ENCODE data around the gene BRPF1. TPM values are rescaled to one million over a fixed set of nuclear protein-coding genes. Genes with fewer than 3 reads are reported as not detected.
"Not testable (repeated sequence)": the region's sequence is repeated elsewhere in the genome, so short reads cannot be mapped to it uniquely, and the experiment has no call there.

Gene BRPF1
- total RNA-seq, 3 donors from 2014 or later = 56.9 to 59.9 (median 59.8) TPM

DNA sequence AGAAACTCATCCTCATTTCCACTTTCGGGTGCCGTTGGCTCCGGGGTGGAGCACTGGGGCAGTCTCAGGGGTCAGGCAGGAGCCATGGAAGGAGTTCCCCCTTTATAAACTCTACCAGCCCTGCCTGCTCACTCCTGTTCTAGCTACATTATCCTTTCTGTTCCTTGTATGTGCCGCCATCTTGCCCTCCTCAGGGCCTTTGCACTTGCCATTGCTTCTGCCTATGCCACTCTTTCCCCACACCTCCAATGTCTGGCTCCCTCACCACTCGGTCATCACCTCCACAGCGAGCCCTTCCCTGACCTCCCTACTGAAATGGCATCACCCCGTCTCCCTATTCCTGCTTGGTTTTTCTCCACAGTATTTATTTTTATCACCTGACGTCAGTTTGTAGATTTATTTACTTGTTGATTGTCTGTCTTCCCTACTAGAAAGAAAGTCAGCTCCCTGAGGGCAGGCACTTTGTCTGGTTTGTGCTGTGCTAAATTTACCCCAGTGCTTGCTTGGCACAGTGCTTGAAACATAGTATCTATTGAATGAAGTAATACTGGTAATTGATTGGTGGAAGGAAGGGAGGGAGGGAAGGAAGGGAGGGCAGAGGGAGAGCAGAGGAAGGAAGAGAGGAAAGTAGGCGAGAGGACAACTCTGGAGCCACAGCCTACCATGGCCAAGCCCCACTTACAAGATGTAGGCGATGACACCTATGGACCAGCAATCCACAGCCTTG, 29.4 kb downstream of the BRPF1 start:
- no peak for ATAC-seq
- no peaks in the 10 kb centered on the region for H3K4me1 Mint-ChIP-seq (ENCODE audit: low read depth)
- H3K36me3 Mint-ChIP-seq (ENCODE audit: insufficient read depth) = peaks cover 16% of the 10 kb centered on the region
- H3K27me3 Mint-ChIP-seq (ENCODE audit: low read depth) = no peaks in the 10 kb centered on the region
- no peak for DNase-seq
- no peaks in the 10 kb centered on the region for H3K9me3 Mint-ChIP-seq
- H3K4me3 Mint-ChIP-seq = no peak overlapping the region

DNA sequence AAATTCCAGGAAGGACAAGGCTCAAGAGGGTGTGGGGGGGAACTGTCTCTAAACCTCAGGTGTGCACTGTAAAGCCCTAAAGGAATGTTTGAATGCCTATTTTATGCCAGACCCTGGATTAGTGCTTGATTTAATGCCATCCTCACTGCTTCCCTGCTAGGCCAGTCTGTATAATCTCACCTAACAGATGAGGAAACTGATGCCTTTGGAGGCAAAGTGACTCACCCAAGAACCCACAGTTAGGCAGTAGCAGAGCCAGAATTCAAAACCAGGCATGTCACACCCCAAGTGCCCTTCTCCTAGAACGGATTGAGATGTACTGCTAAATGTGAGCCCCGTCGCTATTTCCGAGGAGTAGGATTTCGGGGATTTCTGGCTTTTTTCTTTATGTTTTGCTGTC, 30.4 kb downstream of the BRPF1 start:
- H3K27me3 Mint-ChIP-seq (ENCODE audit: low read depth) = no peaks in the 10 kb centered on the region
- ATAC-seq (no peak), DNase-seq (no peak)
- H3K36me3 Mint-ChIP-seq (ENCODE audit: insufficient read depth) = peaks cover 16% of the 10 kb centered on the region
- no peak overlapping the region for H3K4me3 Mint-ChIP-seq
- no peaks in the 10 kb centered on the region for H3K9me3 Mint-ChIP-seq
- no peaks in the 10 kb centered on the region for H3K4me1 Mint-ChIP-seq (ENCODE audit: low read depth)

DNA sequence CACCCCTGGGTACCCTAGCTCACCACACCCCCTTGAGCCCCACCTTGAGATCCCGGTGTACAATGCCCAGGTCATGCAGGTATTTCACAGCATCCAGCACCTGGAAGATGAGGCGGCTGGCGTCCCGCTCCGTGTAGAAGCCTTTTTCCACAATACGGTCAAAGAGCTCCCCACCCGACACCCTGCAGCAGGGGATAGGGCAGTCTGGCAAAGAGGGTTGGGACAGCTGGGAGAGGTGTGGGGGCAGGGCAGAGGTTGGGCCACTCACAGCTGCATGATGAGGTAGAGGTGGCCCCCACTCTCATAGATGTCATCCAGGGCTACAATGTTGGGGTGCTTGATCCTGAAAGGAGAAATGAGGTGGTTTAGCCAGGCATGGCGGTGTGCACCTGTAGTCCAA, 31.3 kb downstream of the BRPF1 start:
- no peak overlapping the region for H3K4me3 Mint-ChIP-seq
- H3K36me3 Mint-ChIP-seq (ENCODE audit: insufficient read depth) = peaks cover 13% of the 10 kb centered on the region
- ATAC-seq (no peak), DNase-seq (no peak)
- H3K9me3 Mint-ChIP-seq = no peaks in the 10 kb centered on the region
- H3K27me3 Mint-ChIP-seq (ENCODE audit: low read depth) = no peaks in the 10 kb centered on the region
- no peaks in the 10 kb centered on the region for H3K4me1 Mint-ChIP-seq (ENCODE audit: low read depth)

DNA sequence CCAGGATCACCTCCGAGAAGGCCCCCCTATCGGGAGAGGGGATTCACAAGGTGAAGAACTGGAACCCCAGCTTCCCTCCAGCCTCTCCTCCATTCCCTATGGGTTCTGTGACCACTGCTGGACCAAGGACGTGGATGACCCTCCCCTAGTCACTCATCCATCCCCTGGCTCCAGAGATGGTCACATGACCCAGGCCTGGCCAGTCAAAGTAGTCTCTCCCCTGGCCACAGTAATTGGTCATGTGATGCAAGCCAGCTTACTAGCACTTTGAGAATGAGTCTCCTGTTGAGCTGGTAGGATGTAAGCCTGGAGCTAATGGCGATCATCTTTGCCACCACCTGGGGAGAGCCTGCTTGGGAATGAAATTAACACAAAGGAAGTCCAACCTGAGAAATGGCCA, 34.3 kb downstream of the BRPF1 start:
- Mint-ChIP-seq H3K4me3 (no peak overlapping the region), H3K9me3 (no peaks in the 10 kb centered on the region), H3K27me3 (ENCODE audit: low read depth) (no peaks in the 10 kb centered on the region), H3K36me3 (ENCODE audit: insufficient read depth) (no peaks in the 10 kb centered on the region), H3K4me1 (ENCODE audit: low read depth) (peaks cover 19% of the 10 kb centered on the region)
- ATAC-seq = no peak
- no peak for DNase-seq

DNA sequence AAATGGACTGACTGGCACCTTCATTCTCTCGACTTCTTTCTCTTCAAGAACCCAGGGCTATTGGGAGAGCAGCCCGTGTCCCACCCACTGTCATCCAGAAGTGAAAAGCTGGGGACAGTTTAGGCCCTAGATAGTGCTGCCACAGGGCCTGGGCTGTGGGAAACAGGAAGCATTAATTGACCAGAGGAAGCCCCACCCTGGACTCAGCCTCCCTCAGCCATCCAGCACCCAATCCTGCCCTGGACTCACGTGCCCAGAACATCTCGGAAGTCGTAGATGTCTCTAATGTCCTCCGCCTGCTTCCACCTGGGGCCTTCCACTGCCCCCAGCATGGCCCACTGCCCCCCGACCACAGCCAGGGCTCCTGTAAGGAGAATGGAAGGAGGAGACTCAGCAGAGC, 35.9 kb downstream of the BRPF1 start:
- H3K27me3 Mint-ChIP-seq (ENCODE audit: low read depth) = no peaks in the 10 kb centered on the region
- H3K9me3 Mint-ChIP-seq = no peaks in the 10 kb centered on the region
- no peak overlapping the region for H3K4me3 Mint-ChIP-seq
- DNase-seq = no peak
- no peak for ATAC-seq
- H3K36me3 Mint-ChIP-seq (ENCODE audit: insufficient read depth) = no peaks in the 10 kb centered on the region
- H3K4me1 Mint-ChIP-seq (ENCODE audit: low read depth) = peaks cover 19% of the 10 kb centered on the region

DNA sequence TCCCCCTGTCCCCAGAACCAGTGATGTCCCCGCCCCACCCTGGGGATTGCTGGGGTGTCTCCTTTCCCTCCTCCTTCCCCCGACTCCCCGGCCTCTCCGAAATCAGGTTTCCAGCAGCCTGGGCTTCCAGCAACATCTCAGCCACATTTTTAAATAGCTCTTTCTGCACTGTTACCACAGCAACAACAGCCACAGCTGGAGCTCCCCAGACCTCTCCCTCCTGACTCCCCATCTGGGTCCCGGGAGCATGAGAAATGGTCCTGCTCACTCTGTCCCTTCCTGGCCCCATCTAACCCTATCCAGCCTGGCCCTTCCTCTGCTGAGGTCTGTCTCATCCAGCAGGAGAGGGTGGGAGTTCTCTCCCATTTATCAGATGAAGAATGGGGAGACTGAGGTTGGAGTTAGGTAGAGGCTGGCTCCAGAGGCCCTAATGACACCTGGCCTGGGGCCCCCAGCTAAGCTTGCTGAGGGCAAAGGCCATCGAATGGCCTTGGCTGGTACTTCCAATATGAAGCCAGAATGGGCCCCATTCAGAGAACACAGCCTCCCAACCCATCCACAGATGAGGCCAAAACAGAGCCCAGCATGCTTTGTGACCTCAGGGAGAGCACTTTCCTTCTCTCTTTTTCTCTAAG, 36.7 kb downstream of the BRPF1 start:
- H3K36me3 Mint-ChIP-seq (ENCODE audit: insufficient read depth) = no peaks in the 10 kb centered on the region
- H3K4me1 Mint-ChIP-seq (ENCODE audit: low read depth) = peaks cover 19% of the 10 kb centered on the region
- no peaks in the 10 kb centered on the region for H3K9me3 Mint-ChIP-seq
- DNase-seq = no peak
- no peaks in the 10 kb centered on the region for H3K27me3 Mint-ChIP-seq (ENCODE audit: low read depth)
- no peak overlapping the region for H3K4me3 Mint-ChIP-seq
- no peak for ATAC-seq

DNA sequence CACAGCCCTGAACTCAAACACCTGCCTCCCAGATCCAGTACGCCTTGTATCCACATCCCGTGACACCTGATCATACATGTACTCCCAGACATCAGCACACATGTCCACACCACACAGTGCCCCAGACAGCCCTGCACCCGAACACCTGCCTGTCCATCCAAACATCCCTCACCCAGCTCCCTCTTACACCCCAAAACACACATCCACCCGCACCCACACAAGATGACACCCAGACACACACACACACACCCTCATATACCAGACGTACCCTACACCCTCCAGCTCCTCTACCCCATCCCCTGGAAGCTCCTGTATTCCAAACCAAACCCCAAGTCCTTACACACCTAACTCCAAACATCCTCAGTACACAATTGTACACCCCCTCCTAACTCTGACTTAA, 37.5 kb downstream of the BRPF1 start:
- Mint-ChIP-seq H3K4me1 (ENCODE audit: low read depth) (peaks cover 19% of the 10 kb centered on the region), H3K4me3 (peak overlapping the region; percentile 75), H3K27me3 (ENCODE audit: low read depth) (no peaks in the 10 kb centered on the region), H3K36me3 (ENCODE audit: insufficient read depth) (no peaks in the 10 kb centered on the region), H3K9me3 (no peaks in the 10 kb centered on the region)
- DNase-seq (no peak), ATAC-seq (no peak)

DNA sequence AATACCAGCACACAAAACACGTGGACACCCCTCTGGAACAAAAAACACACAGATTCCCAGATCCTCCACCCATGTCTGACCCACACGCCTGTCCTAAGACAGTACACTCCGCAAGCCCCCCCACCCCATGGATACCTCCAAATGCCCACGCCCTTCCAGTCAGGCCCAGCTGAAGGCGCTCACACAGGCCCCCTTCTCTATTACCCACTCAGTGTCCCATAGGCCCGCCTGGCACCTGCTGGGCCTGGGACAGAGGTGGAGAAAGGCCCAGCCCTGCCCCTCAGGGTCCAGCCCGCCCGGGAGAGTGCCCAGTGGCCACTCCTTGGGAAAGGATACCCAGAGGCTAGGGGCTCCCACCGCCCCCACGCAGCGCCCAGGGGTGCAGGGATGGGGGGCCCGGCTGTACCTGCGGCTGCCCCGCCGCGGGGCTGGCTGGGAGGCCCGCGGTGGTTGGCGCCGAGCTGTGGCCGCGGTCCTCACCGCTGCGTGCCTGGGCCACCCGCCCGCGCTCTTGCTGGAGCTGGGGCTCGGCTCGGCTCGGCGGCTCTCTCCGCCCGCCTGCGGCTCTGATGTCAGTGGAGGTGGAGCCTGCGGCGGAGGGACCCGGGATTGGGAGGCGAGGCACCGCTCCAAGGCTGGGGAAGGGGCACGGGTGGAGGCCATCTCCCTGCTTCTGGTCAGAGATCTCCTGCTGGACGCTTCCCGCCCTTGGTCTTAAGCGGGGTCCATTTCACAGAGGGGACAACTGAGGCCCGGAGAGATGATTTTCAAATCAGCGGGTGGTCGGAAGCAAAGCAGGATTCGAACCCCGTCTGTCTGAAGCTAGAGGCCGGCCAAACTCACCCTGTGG, 38.1 kb downstream of the BRPF1 start, which contains the start of gene CAMK1:
Gene CAMK1 (minus strand): TSS at position 522 of the 850 bp plus-strand sequence. CDS start 2,198 bp downstream, outside the sequence.
- Mint-ChIP-seq H3K9me3 (no peaks in the 10 kb centered on the region), H3K27me3 (ENCODE audit: low read depth) (no peaks in the 10 kb centered on the region)

DNA sequence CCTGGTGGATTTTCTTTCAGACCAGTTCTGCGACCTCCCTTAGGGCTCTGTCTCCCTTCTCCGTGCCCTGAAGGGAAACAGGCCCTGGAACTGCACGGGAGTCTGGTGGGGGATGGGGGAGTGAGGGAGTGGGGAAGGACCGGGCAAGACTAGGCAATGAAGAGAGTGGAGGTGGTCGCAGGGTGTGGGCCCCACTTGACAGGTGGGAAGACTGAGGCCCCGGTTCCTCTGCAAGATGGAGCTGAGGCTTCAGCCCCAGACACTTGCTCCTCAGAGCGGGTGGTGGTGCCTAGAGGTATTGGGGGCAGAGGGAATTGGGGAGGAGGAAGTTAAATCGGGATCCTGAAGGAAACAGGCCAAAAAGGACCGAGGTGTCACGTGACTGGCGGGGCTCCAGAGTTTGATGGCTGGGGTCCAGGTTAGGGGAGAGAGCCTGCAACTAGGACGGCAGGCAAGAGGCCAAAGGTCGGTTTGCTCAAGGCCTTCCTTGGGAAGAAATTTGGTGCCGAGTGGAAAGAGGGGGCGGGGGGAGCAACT, 38.8 kb downstream of the BRPF1 start:
- H3K9me3 Mint-ChIP-seq = no peaks in the 10 kb centered on the region
- no peaks in the 10 kb centered on the region for H3K36me3 Mint-ChIP-seq (ENCODE audit: insufficient read depth)
- no peak for DNase-seq
- no peak for ATAC-seq
- no peaks in the 10 kb centered on the region for H3K27me3 Mint-ChIP-seq (ENCODE audit: low read depth)
- H3K4me3 Mint-ChIP-seq = peak overlapping the region; percentile 71
- H3K4me1 Mint-ChIP-seq (ENCODE audit: low read depth) = peaks cover 19% of the 10 kb centered on the region

More for the DNA sequence above, 38.1 kb downstream of the BRPF1 start, which contains the start of gene CAMK1:
- Mint-ChIP-seq H3K4me3 (peak within 1 kb of the TSS; percentile 75), H3K4me1 (ENCODE audit: low read depth) (peaks cover 19% of the 10 kb centered on the region), H3K36me3 (ENCODE audit: insufficient read depth) (no peaks in the 10 kb centered on the region)
- ATAC-seq (peak; percentile 98 to 99), DNase-seq (peak; percentile 54)

DNA sequence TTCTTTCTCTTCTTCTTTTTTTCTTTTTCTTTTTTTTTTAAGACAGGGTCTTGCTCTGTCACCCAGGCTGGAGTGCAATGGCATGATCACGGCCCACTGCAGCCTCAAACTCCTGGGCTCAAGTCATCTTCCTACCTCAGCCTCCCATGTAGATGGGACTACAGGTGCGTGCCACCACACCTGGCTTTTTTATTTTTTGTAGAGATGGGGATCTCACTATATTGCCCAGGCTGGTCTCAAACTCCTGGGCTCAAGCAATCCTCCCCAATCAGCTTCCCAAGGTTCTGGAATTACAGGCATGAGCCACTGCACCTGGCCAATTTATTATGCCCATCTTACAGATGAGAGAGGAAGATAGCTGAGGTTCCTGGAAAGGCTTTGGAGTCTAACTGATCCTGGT, 39.5 kb downstream of the BRPF1 start:
- not testable (repeated sequence) for H3K27me3 Mint-ChIP-seq (ENCODE audit: low read depth); H3K36me3 Mint-ChIP-seq (ENCODE audit: insufficient read depth); DNase-seq; ATAC-seq; H3K9me3 Mint-ChIP-seq
- Mint-ChIP-seq H3K4me3 (peak overlapping the region; percentile 61), H3K4me1 (ENCODE audit: low read depth) (peaks cover 21% of the 10 kb centered on the region)

DNA sequence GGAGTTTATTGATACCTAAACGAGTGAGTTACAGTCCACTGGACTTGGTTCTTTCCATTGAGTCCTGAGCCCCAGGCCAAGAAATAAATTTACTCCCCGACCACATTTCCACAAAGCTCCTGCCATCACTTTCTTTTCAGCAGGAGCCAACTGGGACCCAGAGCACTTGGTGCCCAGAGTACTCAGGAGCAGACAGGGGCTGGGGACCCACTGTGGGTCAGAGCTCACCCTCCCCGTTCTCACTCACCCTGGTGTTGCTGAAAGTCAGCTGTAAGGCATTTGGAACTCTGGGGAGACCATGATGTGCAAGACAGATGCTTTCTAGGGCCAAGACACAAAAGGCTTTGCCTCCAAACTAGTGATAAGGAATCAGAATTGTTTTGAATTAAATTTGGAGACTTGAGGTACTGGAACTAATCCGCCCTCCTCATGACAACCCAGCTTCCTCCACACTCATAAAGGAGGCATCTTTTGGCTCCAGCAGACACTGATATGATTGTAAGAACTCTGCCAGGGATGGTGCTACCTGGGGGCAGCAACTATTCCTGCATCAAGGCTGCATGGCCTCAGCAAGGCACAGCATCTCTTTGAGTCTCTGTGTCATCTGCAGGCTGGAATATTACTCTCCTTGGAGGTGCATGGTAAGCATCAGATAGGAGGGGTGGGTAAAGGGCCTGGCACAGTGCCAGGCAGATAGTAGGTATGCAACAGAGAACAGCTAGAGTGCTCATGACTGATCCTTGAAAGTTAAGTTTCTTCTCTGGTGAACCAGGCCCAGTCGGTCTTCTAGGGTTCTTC, 45.6 kb downstream of the BRPF1 start:
- Mint-ChIP-seq H3K9me3 (no peaks in the 10 kb centered on the region), H3K27me3 (ENCODE audit: low read depth) (no peaks in the 10 kb centered on the region), H3K36me3 (ENCODE audit: insufficient read depth) (peaks cover 5% of the 10 kb centered on the region), H3K4me1 (ENCODE audit: low read depth) (peaks cover 55% of the 10 kb centered on the region), H3K4me3 (peak overlapping the region; percentile 62)
- DNase-seq (no peak), ATAC-seq (no peak)

DNA sequence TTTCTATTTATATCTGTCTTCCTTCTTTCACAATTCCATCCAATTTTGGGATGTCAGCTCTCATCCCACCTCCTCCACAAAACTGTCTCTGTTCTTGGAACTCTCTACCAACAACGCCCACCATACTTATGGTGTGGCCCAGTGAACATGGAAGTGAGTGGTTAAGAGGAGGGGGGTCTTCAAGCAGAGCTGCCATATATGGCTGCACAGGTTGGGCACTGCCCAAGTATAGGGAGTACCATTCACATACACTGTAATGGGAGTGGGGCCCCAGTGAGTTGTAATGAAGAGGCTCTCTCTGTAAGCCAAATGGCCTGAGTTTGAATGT, 46.1 kb downstream of the BRPF1 start:
- H3K27me3 Mint-ChIP-seq (ENCODE audit: low read depth) = no peaks in the 10 kb centered on the region
- H3K4me3 Mint-ChIP-seq = peak overlapping the region; percentile 62
- ATAC-seq = peak; percentile 41 to 45
- H3K36me3 Mint-ChIP-seq (ENCODE audit: insufficient read depth) = peaks cover 8% of the 10 kb centered on the region
- no peak for DNase-seq
- no peaks in the 10 kb centered on the region for H3K9me3 Mint-ChIP-seq
- H3K4me1 Mint-ChIP-seq (ENCODE audit: low read depth) = peaks cover 59% of the 10 kb centered on the region

DNA sequence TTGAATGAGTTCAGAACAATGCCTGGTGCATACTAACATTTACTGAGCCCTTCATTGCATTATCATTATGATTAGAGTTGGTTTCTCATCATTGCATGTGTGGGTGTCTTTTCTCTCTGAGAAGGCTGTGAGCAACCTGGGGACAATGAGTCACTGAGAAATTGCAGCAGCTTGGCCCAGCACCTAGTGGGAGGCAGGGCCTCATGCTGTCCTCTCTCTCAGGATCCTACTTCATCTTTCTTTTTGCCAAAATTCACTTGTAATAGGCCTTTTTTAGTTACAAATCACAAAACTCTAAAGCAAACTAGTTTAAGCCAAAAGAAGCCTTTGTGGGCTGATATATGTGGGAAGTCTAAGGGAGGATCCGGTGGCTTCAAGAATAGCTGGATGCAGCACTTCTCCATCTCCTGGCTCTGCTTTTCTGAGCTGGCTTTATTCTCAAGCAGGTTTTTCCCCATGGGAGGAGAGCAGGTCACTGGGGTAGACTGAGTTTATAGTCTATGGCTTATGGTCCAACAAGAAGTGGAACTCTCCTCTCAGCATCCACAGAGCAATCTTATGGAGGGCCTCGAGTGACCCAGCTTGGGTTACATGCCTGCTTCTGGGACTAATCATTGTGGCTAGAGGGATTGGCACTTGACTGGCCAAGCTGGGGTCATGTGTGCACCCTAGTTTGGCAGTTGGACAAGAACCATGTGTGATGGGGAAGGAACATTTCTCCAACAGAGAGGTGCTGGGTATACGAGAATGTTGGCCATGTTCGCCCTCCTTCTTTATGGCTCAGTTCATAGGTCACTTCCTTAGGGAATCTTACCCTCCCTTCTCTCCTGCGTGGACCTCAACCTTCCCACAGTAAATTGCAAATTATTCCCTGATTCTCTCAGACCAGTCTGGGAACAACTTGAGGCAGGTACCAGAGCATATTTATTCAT, 46.9 kb downstream of the BRPF1 start:
- DNase-seq (peak; percentile 38), ATAC-seq (peak; percentile 90 to 94)
- H3K4me3 Mint-ChIP-seq = peak overlapping the region; percentile 46
- no peaks in the 10 kb centered on the region for H3K27me3 Mint-ChIP-seq (ENCODE audit: low read depth)
- H3K36me3 Mint-ChIP-seq (ENCODE audit: insufficient read depth) = peaks cover 12% of the 10 kb centered on the region
- no peaks in the 10 kb centered on the region for H3K9me3 Mint-ChIP-seq
- peaks cover 61% of the 10 kb centered on the region for H3K4me1 Mint-ChIP-seq (ENCODE audit: low read depth)
